MM.1S (cell line): ENCODE measurements around the gene CASP7.

Experiments used
- EZH2 ChIP-seq: fragments of 300-600 bp; sonication (generic); optimal IDR thresholded peaks from 2 replicates; pipeline ENCODE3; 2017; ENCODE audit warnings: low read depth, mild to moderate bottlenecking, antibody characterized with exemption, low read length, mixed read lengths
- EZH2phosphoT487 ChIP-seq: fragments of 300-600 bp; sonication (generic); IDR thresholded peaks from 2 replicates; pipeline ENCODE4 v1.6.1; 2018; ENCODE audit warnings: antibody characterized with exemption, low read length
- TF ChIP-seq, protein P1 (sequence below): fragments of 300-600 bp; sonication (generic); IDR thresholded peaks from 2 replicates; pipeline ENCODE4 v1.5.1; 2016; ENCODE audit warnings: antibody characterized with exemption, low read length, mixed read lengths

DNA sequence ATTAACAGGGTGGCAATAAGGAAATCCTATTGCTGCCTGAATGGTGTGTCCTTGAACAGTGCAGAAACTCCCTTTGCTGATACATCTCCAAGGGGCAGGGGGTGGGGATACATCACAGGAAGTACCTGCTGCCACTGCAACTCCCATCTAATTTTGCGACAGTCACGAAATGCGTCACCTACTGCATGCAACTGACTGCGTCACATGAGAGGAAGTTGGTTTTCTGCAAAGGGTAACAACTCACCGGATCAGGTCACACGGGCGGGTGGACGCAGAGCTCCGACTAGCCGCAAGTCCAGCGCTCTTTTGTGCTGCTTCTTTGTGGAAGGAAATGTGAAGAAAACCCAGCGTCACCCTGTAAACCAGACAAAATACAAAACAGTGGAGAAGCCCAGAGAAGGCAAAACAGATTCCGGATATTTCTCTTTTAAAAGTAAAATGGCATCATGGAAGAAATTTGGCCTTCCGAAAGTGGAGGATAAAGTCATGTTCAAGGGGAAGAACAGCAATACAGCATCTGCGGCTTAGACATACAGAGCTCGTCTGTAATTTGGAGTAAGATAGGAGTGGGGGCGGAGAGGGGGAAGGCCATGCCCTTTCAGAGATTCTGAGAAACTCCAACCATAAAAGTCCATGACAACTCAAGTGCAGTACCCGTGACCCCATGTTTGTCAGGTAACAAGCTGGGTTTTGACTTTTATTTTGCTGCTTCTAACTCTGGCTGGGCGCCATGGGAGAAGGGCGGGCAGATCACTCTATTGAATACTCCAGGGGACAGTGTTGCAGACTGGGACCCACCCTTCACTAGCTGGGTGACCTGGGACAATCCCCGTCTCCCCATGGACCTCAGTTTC lies 39.5 kb downstream of the CASP7 start:
- TF ChIP-seq, protein P1, sequence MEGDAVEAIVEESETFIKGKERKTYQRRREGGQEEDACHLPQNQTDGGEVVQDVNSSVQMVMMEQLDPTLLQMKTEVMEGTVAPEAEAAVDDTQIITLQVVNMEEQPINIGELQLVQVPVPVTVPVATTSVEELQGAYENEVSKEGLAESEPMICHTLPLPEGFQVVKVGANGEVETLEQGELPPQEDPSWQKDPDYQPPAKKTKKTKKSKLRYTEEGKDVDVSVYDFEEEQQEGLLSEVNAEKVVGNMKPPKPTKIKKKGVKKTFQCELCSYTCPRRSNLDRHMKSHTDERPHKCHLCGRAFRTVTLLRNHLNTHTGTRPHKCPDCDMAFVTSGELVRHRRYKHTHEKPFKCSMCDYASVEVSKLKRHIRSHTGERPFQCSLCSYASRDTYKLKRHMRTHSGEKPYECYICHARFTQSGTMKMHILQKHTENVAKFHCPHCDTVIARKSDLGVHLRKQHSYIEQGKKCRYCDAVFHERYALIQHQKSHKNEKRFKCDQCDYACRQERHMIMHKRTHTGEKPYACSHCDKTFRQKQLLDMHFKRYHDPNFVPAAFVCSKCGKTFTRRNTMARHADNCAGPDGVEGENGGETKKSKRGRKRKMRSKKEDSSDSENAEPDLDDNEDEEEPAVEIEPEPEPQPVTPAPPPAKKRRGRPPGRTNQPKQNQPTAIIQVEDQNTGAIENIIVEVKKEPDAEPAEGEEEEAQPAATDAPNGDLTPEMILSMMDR: no peak
- TF ChIP-seq EZH2: no peak
- TF ChIP-seq EZH2phosphoT487: no peak
